ENCODE measurements around the gene KLRG1.

GRCh38 chr12:9032202-9032964 lies 43.0 kb downstream of the KLRG1 start:
- TF ChIP-seq POLR2A (IDR thresholded peaks at IDR 0.05; ENCODE audit: low read length) (no peak), GATA1 (IDR thresholded peaks at IDR 0.05; ENCODE audit: low read depth, low read length) (no peak)

All from erythroblast (primary cell).